ENCODE results near the gene TRIM41.

The TRIM41 gene

GRCh38 chr5:181187500-181188213 is 35.4 kb upstream of the TRIM41 start (continued):
- TF ChIP-seq ZNF280C (tag by site-specific recombination; IDR thresholded peaks at IDR 0.05): no peak
- peak; percentile 44; the same call in 1 of the 2 replicates for TF ChIP-seq INSM2 (tag by site-specific recombination; IDR thresholded peaks at IDR 0.05)
- TF ChIP-seq YY2 (tag by site-specific recombination; IDR thresholded peaks at IDR 0.05): no peak
- TF ChIP-seq PBX3 (CRISPR knock-in tag; IDR thresholded peaks at IDR 0.05): no peak
- no peak for TF ChIP-seq MEIS1 (CRISPR knock-in tag; IDR thresholded peaks at IDR 0.05; ENCODE audit: borderline replicate concordance)
- no peak for TF ChIP-seq ZNF843 (tag by site-specific recombination; IDR thresholded peaks at IDR 0.05)
- TF ChIP-seq ZNF362 (tag by site-specific recombination; IDR thresholded peaks at IDR 0.05): no peak
- no peak for TF ChIP-seq ZNF704 (tag by site-specific recombination; IDR thresholded peaks at IDR 0.05)
- TF ChIP-seq ZNF624 (tag by site-specific recombination; IDR thresholded peaks at IDR 0.05): no peak
- TF ChIP-seq KLF16 (tag by site-specific recombination; IDR thresholded peaks at IDR 0.05): no peak; the same call in 1 of the 2 replicates
- TF ChIP-seq REST (tag by site-specific recombination; IDR thresholded peaks at IDR 0.05): peak; percentile 90
- TF ChIP-seq ZNF747 (tag by site-specific recombination; IDR thresholded peaks at IDR 0.05): no peak
- TF ChIP-seq ZNF513 (tag by site-specific recombination; IDR thresholded peaks at IDR 0.05): no peak
- no peak; the same call in 1 of the 2 replicates for TF ChIP-seq ZSCAN5A (tag by site-specific recombination; IDR thresholded peaks at IDR 0.05)
- TF ChIP-seq ZNF148 (tag by site-specific recombination; IDR thresholded peaks at IDR 0.05; ENCODE audit: borderline replicate concordance): no peak
- peak; percentile 71; the same call in 1 of the 2 replicates for TF ChIP-seq SCRT2 (tag by site-specific recombination; IDR thresholded peaks at IDR 0.05)
- TF ChIP-seq ZNF416 (tag by site-specific recombination; IDR thresholded peaks at IDR 0.05): no peak
- peak; percentile 58 for TF ChIP-seq KLF8 (tag by site-specific recombination; IDR thresholded peaks at IDR 0.05)
- TF ChIP-seq BCL11A (tag by site-specific recombination; IDR thresholded peaks at IDR 0.05; ENCODE audit: low read depth): 0 out of 2 replicates have a peak, but pooled peaks have one; percentile 80
- no peak for TF ChIP-seq ZNF701 (tag by site-specific recombination; IDR thresholded peaks at IDR 0.05)
- TF ChIP-seq ZBTB20 (tag by site-specific recombination; IDR thresholded peaks at IDR 0.05): peak; percentile 94
- TF ChIP-seq ZNF776 (tag by site-specific recombination; IDR thresholded peaks at IDR 0.05; ENCODE audit: borderline replicate concordance): no peak
